Measurements from ENCODE around the gene LYSMD4.
"Not testable (repeated sequence)": the region's sequence is repeated elsewhere in the genome, so short reads cannot be mapped to it uniquely, and the experiment has no call there.

The LYSMD4 gene

DNA sequence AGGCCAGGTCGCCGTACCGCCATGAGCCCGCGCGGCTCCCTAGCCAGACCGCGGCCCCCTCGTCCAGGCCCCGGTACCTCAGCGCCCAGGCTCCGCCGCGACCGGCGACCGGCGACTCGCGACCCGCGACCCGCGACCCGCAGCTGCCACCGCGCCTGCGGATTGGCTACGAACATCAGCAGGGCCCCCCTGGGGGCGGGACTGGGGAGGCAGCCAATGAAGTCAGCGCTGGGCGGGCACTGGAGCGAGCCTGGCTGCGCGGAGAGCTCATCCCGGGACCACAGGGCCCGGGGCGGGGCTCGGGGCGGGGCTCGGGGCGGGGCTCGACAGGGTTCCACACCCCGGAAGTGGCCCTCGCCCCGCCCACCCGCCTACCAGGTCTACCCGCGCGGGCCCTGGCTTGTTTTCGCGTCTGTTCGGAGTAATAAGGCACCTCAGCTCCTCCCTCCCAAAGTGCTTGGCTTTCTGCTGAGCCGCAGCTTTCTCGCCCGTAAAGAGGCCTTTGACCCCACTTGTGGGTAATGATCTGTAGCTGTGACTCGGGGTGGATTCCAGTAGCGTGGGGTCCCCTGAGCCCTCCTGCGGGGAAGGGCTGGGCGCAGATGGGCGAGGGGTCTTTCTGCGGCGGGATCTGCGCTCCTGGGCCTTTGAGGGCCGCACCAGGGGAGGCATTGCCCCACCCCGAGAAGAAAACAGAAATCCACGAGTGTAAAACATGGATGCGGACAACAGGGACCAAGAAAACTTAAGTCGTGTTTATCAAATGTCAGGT lies at the start of gene LYSMD4:
Gene LYSMD4, minus strand, starts transcription at position 170 of the 772 bp plus-strand sequence. CDS start 1,438 bp downstream, outside the sequence.
- DNase-seq = peak; percentile 91 to 93

DNA sequence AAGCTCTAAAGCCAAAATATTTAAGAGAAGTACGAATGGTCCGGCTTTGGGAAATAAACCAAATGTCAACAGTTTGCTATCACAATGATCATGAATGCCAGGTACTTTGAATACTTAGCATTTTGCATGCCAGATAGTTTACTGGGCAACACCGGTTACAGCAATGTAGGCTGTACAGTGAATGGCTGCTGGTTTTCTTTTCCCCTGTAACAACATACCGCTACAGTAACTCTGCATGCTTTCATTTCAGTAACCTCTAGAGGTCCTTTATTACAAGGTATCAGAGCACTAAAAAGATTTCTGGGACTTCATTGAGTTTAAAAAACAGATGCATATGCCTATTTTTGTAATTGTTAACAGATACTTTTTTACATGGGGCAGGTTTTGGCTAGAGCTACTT lies 48.8 kb upstream of the LYSMD4 start:
- not testable (repeated sequence) for DNase-seq

DNA sequence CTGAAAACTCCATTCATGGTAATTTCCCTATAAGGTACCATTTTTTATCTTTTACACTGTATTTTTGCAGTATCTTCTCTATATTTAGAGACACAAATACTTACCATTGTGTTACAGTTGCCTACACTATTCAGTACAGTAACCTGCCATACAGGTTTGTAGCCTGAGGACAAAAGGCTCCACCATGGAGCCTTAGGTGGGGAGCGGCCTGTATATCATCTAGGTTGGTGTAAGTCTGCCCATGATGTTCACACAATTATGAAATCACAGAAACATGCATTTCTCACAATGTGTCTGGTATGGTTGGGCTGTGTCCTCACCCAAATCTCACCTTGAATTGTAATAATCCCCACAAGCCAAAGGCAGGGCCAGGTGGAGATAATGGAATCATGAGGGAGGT lies 43.9 kb upstream of the LYSMD4 start:
- DNase-seq = no peak

DNA sequence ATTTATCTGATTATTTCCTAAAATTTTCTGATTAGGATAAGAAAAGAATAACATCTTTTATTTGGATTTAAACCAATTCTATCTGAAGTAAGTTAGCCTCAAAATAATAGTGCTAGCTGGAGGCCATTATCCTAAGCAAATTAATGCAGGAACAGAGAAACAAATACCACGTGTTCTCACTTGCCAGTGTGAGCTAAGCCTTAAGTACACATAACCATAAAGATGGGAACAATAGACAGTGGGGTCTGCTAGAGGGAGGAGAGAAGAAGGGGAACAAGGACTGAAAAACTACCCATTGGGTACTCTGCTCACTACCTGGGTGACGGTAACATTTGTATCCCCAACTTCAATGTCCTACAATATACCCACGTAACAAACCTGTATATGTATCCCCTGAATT lies 31.3 kb upstream of the LYSMD4 start:
- DNase-seq = peak; percentile 4 to 17

DNA sequence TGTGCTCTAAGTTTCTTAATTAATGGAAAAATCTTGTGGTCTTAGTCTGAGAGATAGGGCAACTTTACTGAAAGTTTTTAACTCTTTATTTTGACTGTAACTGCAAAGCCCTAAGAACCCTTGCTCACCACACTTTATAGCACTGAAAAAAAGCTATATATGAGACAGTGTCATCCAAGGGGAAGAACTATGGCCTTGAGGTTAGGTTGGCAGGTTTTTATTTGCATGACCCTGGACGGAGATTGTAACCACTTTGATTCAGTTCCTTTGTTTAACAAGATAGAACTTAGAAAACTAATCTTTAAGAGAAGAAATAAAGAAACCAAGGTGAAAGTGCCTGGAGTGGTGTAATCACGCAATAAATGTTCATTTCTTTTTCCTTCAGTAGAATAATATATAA lies 30.6 kb upstream of the LYSMD4 start:
- DNase-seq = no peak

DNA sequence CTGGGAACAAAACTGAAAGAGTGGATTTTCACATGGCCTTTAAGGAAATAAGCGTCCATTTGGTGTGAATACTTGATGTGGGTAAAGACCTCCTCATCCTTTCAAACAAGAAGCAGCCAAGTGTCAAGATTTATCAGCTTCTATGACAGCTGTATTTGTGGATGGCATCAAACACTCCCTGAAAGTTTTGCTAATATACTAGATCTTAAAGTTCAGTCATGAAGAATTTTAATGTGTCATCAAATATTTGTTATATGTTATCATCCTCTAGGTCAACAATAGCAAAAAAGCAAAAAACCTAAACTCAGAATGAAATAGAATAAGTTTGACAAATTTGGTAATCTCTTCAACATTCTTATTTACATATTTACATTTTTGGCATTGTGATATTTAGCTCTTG lies 29.1 kb upstream of the LYSMD4 start:
- DNase-seq = no peak

DNA sequence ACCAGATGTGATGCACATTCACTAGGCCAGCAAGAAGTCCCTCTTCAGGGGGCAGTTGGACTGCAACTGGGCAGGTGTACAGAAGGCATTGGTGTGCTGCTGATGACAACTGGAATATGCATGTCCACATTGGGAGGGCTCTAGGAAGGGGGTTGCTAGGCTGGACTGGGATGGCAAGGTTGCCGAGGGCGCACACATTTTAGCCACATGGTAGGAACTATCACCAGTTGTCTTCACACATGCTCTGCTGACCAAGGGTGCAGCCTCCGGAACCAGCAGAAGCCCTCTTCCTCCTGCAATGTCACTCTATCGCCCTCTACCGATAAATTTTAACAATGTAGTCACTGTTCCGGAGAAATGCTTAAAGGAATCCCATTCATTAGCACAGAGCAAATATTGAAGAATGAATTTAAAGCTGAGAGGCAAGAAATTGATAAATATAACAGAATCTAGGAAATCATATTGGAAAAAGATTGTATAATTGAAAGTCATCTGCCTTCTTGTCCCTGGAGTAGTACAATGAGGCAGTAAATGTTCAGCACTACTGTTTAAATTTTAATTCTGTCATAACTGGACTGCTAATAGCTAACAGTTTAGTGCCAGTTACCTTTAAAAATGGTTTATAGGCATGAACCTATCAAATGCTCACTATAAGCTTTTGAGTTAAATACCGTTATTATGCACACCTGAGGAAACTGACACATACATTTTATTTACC lies 22.6 kb upstream of the LYSMD4 start:
- peak; percentile 31 to 36 for DNase-seq

DNA sequence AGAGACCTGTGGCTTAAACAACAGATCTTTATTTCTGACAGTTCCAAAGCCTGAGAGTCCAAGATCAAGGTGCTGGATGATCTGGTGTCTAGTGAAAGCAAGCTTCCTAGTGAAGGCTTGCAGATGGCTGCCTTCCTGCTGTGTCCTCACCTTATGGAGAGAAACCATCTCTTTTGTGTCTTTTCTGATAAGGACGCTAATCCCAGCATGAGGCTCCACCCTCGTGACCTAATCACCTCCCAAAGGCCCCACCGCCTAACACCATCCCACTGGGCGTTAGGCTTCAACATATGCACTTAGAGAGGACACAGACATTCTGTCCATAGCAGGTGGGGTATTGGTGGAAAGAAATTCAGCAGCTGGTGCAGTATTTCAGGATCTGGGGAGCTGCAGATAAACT lies 19.8 kb upstream of the LYSMD4 start:
- DNase-seq = no peak

DNA sequence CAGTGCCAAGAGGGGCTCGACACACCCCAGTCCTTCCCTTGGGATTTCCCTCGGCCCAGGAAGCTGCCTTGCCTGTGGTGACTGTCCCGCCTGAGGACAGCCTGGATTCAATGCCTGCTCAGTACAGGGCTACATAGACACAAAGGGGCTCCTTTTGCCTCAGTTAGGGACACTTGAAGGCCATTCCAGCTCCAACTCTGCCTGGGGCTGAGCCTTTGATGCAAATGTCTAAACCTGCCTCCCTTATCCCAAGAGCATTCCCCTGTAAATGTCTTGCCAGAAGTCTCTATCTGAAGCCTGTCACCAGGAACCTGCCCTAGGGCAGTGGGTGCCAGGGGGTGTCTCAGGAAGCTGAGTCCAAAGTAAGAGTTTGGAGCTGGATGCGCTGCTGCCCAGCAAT lies 19.3 kb upstream of the LYSMD4 start:
- DNase-seq = no peak

DNA sequence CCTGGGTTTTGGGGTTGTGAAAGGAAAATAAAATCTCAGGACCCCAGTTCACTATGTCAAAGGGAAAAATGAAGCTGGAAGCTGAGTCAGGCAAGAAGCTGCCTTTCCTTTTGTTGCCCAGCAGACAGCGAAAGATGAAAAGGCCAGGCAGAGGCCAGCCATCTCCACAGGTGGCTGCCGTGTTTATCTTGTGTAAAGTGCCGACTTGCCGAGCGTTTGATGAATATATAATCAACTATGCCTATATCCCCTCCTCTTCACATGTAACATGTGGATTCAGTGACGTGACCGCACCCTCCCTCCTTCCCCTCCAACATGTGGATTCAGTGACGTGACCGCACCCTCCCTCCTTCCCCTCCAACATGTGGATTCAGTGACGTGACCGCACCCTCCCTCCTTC lies 17.1 kb upstream of the LYSMD4 start:
- not testable (repeated sequence) for DNase-seq

DNA sequence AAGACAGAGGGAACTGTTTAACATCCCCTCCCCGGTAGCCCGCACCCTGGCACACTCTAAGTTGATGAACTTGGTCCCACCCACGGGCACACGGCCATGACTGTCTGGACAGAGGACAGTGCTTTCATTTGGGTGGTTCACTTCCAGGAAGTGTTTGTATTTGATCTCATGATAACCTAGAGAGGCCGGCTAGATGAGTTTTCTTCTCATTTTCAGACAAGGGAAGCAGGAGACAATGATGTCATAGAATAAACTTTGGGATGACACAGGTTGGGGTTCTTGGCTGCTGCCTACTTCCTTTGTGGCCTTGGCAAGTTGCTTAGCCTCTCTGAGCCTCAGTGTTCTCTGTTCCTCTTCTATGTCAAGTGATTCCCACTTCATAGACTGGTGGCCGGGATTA lies 16.1 kb upstream of the LYSMD4 start:
- DNase-seq = no peak

DNA sequence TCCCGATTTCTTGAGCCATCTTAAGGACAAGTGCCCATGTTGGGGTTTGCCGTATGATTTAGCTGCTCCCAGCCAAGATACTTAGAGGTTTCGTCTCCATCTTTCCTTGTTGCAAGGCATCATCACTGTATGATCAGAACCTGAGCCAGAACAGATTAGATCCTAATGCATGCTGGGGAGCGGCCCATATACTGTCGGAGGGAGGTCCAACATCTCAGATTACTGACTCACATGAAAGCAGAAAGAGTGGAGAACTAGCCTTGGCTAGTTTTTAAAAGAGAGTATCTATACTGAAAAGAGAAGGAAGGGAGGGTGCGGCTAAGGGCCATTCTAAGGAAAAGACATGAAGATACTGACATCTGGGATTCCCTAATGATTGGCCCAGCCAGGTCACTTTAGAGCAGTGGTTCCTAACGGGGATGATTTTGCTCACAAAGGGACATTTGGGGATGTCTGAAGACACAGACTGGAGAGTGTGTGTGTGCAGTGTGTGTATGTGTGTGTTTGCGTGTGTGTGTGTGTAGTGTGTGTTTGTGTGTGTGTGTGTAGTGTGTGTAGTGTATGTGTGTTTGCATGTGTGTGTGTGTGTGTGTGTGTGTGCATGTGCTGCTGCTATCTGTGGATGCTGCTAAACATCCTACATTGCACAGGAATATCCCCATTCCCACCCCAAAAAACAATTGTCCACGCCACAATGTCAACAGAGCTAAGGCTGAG lies 12.3 kb upstream of the LYSMD4 start:
- DNase-seq = no peak

DNA sequence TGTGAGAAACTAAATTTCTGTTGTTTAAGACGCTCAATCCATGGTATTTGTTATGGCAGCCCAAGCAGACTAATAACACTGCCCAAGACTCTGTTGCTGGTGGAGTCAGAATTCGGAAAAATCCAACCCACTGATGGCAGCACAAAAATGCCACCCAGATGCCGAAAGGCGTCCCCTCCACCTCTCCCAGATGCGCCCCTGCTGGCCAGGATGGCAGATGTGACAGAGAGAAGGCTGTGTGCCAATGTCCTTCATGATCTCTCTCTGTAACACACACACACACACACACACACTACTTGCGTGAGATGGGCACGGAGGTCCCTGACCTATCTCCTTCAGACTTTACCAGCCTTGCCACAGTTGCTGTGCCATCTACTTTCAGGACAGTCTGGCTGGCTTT lies 10.9 kb upstream of the LYSMD4 start:
- no peak for DNase-seq

DNA sequence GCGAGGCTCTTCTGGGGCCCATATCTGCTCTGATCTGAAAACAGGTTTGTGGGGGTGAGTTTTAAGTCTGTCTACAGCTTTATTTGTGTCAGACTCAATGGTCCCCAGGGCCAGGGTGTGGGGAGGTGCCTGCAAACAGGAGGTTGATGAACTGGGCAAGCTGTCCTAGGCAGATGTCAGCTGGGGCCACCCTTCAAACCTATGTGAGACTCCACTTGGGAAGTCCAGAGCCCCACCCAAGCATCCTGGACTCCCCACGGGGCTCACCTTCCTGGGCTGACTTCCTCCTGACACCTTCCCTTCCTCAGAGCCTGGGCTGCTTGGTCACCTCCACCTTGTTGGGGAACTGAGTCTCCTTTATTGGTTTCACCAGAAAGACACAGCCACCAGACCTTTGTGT lies 8.6 kb upstream of the LYSMD4 start:
- DNase-seq = no peak

DNA sequence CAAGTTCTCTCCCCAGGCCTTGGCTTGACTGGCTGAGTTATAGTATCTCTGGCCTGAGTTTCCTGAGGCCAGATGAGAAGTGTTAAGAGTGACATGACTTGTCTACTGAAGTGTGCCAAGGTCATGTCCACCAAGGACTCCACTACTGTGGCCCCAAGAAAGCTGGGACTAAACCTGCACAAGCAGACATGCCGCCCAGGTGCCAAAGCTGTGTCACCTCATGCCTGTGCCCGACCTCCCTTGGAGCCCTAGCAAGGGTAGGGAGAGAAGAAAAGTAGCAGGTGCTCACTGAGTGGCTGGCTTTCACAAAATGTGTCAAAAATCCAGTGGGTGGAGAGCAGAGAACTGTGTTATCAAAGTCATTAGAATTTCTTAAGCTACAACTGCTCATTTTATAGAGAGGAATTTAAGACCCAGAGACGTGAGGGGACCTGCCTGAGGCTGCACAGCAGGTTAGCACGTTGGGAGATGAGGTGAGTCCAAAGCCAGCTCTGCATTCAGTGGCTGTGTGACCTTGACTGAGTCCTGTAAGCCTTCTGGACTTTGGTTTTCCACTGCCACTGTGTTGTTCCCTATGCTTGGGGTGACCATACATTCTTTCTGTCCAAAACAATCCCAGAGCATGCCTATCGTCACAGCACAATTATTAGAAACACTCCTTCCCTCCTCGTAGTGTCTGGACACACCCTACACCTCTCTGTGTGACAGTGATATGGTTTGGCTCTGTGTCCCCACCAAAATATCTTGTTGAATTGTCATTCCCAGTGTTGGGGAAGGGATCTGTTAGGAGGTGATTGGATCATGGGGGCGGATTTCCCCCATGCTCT lies 5.0 kb upstream of the LYSMD4 start:
- no peak for DNase-seq

DNA sequence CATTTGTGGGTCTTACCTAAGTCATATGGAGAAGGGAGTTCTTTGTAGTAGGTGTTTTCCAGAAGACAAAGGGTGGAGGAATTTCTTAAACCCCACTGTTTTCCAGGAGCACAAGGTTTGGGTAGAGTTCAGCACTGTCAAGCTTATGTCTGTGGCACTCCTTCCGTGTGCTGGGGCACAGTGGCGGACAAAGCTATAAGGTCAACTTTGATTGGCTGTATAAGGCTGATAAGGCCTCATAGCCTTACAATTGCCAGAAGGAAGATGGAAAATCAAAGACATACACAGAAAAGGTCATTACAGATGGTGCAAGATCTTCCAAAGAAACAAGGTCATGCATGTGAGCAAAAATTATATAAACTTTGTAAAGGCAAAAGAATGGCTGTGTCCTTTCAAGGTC lies 3.5 kb upstream of the LYSMD4 start:
- DNase-seq = no peak

DNA sequence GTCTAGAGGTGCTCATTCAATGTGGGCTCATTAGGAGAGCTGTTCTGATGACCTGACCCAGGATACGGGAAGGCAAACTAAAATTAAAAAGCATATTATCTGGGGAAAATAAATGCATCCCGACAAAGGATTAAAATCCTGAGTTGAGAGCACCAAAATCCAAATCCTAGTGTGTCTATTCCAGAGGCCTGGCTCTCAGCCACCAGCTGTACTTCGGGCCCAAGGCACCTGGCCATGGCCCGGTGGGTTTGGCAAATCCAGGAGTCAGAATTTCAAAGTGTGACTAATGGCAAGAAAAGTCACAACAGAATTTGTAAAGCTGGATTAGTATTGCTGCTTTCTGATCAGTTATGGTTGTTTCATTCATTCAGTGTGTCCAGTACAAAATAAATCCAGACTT lies 2.6 kb upstream of the LYSMD4 start:
- DNase-seq = no peak

DNA sequence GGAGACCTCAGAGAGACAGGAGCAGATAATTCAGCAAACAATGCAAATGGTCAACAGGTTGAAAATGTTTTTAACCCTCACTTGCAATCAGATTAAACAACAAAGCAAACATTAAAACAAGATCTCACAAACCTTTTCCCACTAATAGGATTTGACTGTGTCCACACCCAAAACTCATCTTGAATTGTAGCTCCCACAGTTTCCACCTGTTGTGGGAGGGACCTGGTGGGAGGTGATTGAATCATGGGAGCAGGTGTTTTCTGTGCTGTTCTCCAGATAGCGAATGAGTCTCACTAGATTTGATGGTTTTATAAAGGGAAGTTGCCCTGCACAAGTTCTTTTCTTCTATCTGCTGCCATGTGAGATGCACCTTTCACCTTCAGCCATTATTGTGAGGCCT lies 1.3 kb upstream of the LYSMD4 start:
- no peak for DNase-seq

DNA sequence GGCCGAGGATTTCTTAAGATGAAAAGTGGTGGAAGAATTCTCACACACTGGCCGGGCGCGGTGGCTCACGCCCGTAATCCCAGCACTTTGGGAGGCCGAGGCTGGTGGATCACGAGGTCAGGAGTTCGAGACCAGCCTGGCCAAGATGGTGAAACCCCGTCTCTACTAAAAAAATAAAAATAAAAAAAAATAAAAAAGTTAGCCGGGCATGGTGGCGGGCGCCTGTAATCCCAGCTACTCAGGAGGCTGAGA lies 729 bp upstream of the LYSMD4 start:
- not testable (repeated sequence) for DNase-seq

DNA sequence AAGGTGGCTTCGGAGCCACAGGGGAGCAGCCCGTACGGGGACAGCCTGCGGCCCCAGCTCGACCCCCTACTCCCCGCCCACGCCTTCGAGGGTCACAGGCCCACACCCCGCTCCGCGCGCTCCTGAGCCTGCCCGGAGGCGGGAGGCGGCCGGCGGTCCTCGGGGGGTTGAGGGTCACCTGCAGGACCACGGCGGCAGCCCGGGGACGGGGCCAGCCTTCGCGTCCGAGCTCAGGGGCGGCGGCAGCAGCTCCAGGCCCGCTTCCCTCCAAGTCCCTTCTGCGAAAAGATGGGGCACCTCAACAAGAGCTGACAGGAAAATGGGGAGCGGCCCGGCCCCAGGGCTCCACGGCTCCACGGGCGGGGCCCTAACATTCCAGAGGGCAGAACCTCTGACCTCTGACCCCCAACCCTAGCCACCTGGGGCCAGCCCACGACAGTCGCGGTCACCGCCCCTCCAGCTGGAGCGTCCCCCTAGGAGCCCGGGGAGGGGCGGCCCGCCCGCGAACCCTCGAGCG lies 428 bp downstream of the LYSMD4 start:
- DNase-seq = no peak

DNA sequence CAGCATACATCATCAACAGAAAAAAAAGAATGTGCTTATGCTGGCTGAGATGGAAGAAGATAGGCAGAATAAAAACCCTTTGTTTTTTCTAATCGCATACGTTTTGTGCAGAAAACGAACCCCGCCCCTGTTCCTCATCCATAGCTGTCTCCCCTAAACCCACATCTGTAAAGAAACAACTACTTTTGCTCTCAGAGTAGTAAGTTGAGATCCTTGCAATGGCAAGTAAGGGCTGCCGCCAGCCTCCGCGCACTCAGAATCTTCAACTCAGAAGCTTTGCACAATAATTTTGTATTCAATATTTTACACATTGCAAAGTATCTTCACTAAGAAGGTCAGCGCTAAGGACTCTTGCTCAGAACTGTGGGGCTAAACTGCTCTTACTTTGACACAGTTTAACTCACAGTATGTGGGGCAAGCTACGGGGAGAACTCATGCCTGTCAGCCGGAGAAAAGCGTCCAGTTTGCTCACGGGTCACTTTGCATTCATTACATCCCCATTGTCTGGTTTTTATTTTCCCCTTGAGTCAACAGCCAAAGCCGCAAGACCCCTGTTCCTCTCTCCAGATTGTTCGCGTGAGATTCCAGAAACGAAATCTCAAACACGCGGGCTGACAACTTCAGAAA lies 1.0 kb downstream of the LYSMD4 start:
- no peak for DNase-seq

DNA sequence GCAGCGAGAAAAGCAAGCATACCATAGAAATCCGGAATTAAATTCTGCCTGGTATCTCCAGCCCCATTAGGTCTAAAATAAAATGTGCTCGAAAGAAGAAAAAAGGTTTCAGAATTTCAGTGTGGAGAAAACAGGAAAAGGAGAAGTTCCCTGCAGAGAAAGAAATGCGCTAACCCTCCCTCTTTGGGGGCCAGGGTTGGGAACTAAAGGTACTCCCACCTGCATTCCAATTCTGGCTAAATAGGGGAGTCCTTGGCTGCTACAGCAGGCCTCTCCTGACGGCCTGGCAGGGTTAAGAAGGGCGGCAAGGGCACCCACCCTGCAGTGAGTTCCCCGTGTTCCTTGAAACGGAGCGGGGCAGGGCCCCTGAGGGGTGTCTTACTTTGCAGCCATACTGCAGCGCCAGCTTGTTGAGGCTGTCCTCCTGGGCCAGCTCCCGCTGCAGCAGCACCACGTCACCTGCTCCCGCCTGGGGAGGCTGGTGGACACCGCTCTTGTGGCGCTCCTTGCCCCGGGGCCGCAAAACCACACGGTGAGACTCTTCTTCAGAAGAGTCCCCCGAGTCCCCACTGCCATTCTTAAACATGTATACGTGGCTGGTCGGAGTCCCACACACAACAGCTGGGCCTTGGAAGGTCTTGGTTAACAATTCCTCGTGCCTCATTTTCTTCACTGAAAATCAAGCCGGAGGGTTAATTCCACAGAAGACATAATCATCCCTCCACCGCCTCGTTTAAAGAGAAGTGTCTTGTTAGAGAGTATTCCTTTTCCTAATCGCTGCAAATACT lies 1.7 kb downstream of the LYSMD4 start:
- no peak for DNase-seq

All from SHP77 (cell line).